GM10266 (cell line): Measurements from ENCODE around the gene FAM135A.
A peak's percentile ranks its signal among the peaks of the same experiment; 100 is the strongest.

Experiments
- DNase-seq: peaks from one replicate; pipeline ENCODE4 v3.0.0; 2012; ENCODE audit errors: extremely low spot score
- CTCF ChIP-seq: IDR thresholded peaks from 2 replicates; pipeline ENCODE4 v1.5.1; 2012; ENCODE audit warnings: mild to moderate bottlenecking, low read depth; ENCODE audit not compliant: control insufficient read depth, insufficient read depth; ENCODE audit errors: missing control alignments

FAM135A gene

GRCh38 chr6:70566751-70567382 is 153.6 kb downstream of the FAM135A start, which contains the start of gene SDHAF4:
SDHAF4 (plus strand) TSS chr6:70566930; CDS start chr6:70566941, 11 bp downstream.
- DNase-seq: peak; percentile 94
- no peak for TF ChIP-seq CTCF

GRCh38 chr6:70574643-70575042 is 161.3 kb downstream of the FAM135A start:
- no peak for TF ChIP-seq CTCF
- no peak for DNase-seq

GRCh38 chr6:70575899-70576495 is 162.7 kb downstream of the FAM135A start:
- no peak for DNase-seq
- no peak for TF ChIP-seq CTCF

- TF ChIP-seq CTCF: no peak
- peak; percentile 42 for DNase-seq
Observed at GRCh38 chr6:70586114-70586513, 172.8 kb downstream of the FAM135A start.

- DNase-seq: no peak
- no peak for TF ChIP-seq CTCF
Observed at GRCh38 chr6:70590400-70590799, 177.1 kb downstream of the FAM135A start.

GRCh38 chr6:70592391-70593117 is 179.2 kb downstream of the FAM135A start:
- DNase-seq: no peak
- no peak for TF ChIP-seq CTCF

GRCh38 chr6:70593118-70593486 is 179.8 kb downstream of the FAM135A start:
- DNase-seq: no peak
- TF ChIP-seq CTCF: no peak
